ENCODE data around the gene BDP1.
A peak's percentile ranks its signal among the peaks of the same experiment; 100 is the strongest.
"Not testable (repeated sequence)": the region's sequence is repeated elsewhere in the genome, so short reads cannot be mapped to it uniquely, and the experiment has no call there.

BDP1 gene

DNA sequence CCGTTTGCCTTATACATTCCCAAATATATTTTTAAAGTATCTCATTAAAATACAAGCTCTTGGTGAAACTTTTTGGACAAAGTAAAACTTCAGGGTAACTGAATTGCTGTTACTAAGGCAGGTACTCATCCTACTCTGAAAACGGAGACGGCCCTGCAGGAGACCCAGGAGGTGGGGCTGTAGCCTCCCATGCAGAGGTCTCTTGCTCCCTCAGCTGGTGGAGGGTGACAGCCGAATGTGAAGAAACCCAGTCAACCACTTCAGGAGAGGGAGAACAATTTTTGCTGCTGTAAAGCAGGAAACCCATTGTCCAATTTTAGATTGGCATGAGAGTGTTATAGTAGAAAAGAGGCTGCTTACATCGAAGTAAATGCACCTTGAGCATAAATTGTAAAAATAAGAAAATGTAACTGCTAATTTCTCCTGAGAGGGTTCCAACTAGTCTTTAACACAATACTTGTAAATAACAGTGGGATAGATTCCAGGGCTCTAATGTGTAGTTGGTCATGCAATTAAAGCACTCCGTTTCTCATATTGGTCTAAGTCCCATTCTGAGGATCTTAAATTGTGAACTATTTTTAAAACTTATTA is 8.1 kb upstream of the BDP1 start:
- not testable (repeated sequence) for H3K4me3 ChIP-seq (ENCODE audit: low read length)
- TF ChIP-seq, protein P1, sequence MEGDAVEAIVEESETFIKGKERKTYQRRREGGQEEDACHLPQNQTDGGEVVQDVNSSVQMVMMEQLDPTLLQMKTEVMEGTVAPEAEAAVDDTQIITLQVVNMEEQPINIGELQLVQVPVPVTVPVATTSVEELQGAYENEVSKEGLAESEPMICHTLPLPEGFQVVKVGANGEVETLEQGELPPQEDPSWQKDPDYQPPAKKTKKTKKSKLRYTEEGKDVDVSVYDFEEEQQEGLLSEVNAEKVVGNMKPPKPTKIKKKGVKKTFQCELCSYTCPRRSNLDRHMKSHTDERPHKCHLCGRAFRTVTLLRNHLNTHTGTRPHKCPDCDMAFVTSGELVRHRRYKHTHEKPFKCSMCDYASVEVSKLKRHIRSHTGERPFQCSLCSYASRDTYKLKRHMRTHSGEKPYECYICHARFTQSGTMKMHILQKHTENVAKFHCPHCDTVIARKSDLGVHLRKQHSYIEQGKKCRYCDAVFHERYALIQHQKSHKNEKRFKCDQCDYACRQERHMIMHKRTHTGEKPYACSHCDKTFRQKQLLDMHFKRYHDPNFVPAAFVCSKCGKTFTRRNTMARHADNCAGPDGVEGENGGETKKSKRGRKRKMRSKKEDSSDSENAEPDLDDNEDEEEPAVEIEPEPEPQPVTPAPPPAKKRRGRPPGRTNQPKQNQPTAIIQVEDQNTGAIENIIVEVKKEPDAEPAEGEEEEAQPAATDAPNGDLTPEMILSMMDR (IDR thresholded peaks at IDR 0.05; ENCODE audit: insufficient read depth, low read depth, low read length, missing control alignments): peak; percentile 47
- peak; percentile 60 for DNase-seq (ENCODE audit: low read depth)

DNA sequence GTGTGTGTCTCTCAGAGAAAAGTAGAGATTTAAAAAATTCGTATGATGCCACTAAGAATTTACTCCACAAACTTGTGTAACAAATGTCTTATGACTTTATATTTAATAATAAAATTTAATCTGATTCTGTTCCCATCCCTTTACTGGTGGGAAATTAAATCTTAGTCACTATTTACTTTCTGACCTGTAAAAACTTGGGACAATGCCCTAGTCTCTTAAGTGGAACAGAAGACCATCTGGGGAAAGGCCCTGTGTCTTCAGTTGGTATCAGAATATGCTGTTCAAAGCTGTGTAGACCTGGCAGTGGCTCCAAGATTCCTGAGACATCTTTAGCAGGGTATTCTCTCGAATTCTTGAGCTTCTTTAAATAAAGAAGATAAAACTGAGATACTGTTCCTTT is 2.6 kb upstream of the BDP1 start:
- no peak overlapping the region for H3K4me3 ChIP-seq (ENCODE audit: low read length)
- TF ChIP-seq, protein P1 (IDR thresholded peaks at IDR 0.05; ENCODE audit: insufficient read depth, low read depth, low read length, missing control alignments): no peak
- no peak for DNase-seq (ENCODE audit: low read depth)

DNA sequence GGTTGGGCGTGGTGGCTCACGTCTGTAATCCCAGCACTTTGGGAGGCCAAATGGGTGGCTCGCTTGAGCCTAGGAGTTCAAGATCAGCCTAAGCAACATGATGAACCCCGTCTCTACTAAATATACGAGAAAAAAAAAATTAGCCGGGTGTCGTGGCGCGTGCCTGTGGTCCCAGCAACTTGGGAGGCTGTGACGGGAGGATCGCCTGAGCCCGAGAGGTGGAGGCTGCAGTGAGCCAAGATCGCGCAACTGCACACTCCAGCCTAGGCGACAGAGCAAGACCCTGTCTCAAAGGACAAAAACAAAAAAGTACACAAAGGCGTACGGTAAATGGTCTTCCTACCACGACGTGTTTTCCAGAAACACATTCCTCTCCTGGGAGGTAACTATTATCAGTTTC is 538 bp upstream of the BDP1 start:
- no peak for DNase-seq (ENCODE audit: low read depth)
- peak overlapping the region; percentile 88 for H3K4me3 ChIP-seq (ENCODE audit: low read length)
- TF ChIP-seq, protein P1 (IDR thresholded peaks at IDR 0.05; ENCODE audit: insufficient read depth, low read depth, low read length, missing control alignments): no peak

DNA sequence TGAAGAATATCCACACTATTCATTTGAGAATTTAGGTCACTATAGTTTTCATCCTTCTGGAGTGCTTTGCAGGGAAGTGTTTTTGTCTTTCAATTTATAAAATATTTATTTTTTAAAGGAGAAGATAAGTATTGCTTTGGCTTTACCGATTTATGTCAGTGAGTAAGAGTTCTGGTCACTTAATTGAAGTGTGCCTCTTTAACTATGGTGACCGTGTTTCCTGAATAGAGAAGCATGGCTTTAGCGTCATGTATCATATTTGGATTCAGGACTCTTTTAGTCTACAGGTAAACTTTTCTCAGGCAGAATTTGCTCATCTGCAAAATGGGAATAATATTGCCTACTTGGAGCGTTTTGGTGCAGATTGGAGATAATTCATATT is 902 bp downstream of the BDP1 start:
- TF ChIP-seq, protein P1 (IDR thresholded peaks at IDR 0.05; ENCODE audit: insufficient read depth, low read depth, low read length, missing control alignments): no peak
- peak; percentile 10 for DNase-seq (ENCODE audit: low read depth)
- peak overlapping the region; percentile 88 for H3K4me3 ChIP-seq (ENCODE audit: low read length)

DNA sequence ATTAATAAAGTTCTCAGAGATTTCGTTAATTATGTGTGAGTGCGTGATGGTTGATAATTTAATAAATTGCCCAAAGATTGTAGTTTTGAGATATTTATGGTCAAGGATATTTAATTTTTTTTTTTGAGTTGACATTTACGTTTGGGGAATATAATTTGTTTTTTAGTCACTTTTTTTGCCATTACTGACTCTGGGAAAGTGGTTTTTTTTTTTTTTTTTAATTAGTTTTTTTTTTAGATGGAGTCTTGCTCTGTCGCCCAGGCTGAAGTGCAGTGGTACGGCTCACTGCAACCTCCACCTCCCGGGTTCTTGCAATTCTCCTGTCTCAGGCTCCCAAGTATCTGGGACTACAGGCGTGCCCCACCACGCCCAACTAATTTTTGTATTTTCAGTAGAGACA is 1.7 kb downstream of the BDP1 start:
- DNase-seq (ENCODE audit: low read depth): no peak
- TF ChIP-seq, protein P1 (IDR thresholded peaks at IDR 0.05; ENCODE audit: insufficient read depth, low read depth, low read length, missing control alignments): no peak
- peak overlapping the region; percentile 88 for H3K4me3 ChIP-seq (ENCODE audit: low read length)

DNA sequence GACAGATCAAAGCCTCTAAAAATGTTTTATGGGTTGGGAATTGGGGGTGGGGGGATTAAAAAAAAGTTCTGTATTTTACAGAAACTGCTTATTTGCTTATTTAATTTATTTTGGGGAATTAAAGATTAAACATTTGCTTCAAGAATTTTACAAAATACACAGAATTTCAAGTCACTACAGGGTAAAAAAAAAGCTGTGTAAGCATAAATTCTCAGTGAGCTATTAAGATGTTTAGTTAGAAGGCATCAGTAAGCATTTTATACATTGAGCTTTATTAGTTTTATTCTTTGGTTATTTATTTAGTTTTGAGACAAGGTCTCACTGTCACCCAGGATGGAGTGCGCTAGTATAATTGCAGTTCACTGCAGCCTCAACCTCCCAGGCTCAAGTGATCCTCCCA is 5.2 kb downstream of the BDP1 start:
- TF ChIP-seq, protein P1 (IDR thresholded peaks at IDR 0.05; ENCODE audit: insufficient read depth, low read depth, low read length, missing control alignments): no peak
- no peak for DNase-seq (ENCODE audit: low read depth)
- no peak overlapping the region for H3K4me3 ChIP-seq (ENCODE audit: low read length)

DNA sequence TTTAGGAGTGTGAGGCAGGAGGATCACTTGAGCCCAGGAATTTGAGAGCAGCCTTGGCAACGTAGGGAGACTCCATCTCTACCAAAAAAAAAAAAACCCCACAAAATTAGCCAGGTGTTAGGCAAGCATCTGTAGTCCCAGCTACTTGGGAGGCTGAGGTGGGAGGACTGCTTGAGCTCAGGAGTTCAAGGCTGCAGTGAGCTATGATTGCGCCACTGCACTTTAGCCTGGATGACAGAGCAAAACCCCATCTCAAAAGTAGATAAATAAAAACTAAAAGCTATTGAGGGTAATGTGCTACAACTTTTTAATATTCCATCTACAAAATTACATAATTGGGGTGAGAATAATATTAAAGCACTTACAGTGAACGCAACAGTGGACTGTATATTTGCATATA is 5.9 kb downstream of the BDP1 start:
- H3K4me3 ChIP-seq (ENCODE audit: low read length): no peak overlapping the region
- no peak for DNase-seq (ENCODE audit: low read depth)
- TF ChIP-seq, protein P1 (IDR thresholded peaks at IDR 0.05; ENCODE audit: insufficient read depth, low read depth, low read length, missing control alignments): no peak

All from epithelial cell of esophagus (primary cell).